Measurements from ENCODE around the gene DUSP28. TPM values are rescaled to one million over a fixed set of nuclear protein-coding genes. Genes with fewer than 3 reads are reported as not detected.

Gene DUSP28
- total and polyA plus RNA-seq, 2 of the 13 experiments (the other 11 are each of a cell fraction or from before 2014, with no cell fraction given) = 5.2 to 8.6 TPM

DNA sequence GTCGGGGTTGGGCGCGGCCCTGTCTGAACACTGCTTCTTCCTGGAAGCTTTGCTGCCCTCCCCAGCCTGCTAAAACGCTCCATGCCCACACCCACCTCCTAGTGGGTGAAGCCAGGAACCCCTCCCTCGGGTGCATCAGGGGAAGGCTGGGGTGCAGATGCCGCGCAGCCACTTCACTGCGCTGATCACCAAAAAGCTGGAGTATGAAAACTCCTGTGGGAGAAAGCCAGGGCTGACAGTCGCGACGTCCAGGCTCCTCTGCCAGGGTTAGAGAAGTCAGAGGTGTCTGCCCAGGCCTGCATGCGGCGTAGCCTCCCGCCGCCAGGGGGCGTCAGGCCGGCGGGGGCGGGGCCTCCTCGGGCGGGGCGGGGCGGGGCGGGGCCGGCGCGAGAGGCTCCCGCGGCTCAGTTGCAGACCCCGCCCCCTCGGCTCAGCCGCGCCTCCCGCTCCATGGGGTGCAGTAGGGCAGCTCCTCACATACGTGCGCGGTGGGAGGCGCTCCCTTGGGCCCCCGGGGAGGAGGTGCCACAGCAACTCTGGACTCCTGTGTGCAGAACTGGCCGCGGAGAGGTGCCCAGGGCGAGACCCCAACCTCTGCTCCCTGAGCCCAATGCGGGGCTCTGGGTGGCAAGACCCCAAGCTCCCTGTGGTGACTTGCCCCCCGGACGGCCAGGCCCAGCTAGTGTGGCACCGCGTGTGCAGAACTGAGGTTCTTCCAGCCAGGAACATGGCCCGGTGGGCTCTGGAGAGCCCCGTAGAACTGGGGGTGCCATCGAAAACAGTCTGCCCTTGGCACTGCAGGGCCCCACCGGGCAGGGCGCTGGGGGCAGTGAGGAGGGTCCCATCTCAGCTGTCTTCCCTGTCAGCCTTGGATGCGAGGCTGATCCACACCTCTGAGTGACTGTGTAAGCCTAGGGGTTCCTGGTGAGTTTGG lies 6.3 kb downstream of the DUSP28 start (continued):
- TF ChIP-seq NPAS2 (CRISPR knock-in tag; IDR thresholded peaks at IDR 0.05; ENCODE audit: borderline replicate concordance) (no peak), ETV6 (CRISPR knock-in tag; conservative IDR thresholded peaks at IDR 0.05) (0 out of 2 replicates have a peak, but pooled peaks have one; percentile 59), CCAR2 (optimal IDR thresholded peaks at IDR 0.05; ENCODE audit: low read depth, low read length) (peak; percentile 32), TAF15 (IDR thresholded peaks at IDR 0.05; ENCODE audit: low read depth, low read length, poor library complexity, severe bottlenecking) (no peak), ZSCAN25 (CRISPR knock-in tag; IDR thresholded peaks at IDR 0.05) (peak; percentile 50; the same call in 1 of the 2 replicates), ZNF160 (CRISPR knock-in tag; IDR thresholded peaks at IDR 0.05) (peak; percentile 36; the same call in 1 of the 2 replicates), BRCA1 (CRISPR knock-in tag; IDR thresholded peaks at IDR 0.05) (no peak), FOXC1 (CRISPR knock-in tag; IDR thresholded peaks at IDR 0.05; ENCODE audit: borderline replicate concordance) (peak; percentile 69; the same call in 1 of the 2 replicates), ATAD3A (CRISPR knock-in tag; IDR thresholded peaks at IDR 0.05) (peak; percentile 81; the same call in 1 of the 2 replicates), ZNF776 (CRISPR knock-in tag; IDR thresholded peaks at IDR 0.05) (no peak; the same call in 1 of the 2 replicates), KDM6A (CRISPR knock-in tag; IDR thresholded peaks at IDR 0.05; ENCODE audit: low read depth) (no peak), ZNF260 (CRISPR knock-in tag; IDR thresholded peaks at IDR 0.05; ENCODE audit: borderline replicate concordance, low read depth) (no peak), KAT7 (CRISPR knock-in tag; IDR thresholded peaks at IDR 0.05; ENCODE audit: borderline replicate concordance) (no peak), KLF11 (CRISPR knock-in tag; IDR thresholded peaks at IDR 0.05) (no peak; the same call in 1 of the 2 replicates), TEAD3 (CRISPR knock-in tag; optimal IDR thresholded peaks at IDR 0.05; ENCODE audit: borderline replicate concordance) (peak; percentile 56), SCMH1 (CRISPR knock-in tag; IDR thresholded peaks at IDR 0.05; ENCODE audit: borderline replicate concordance) (no peak)
- TF ChIP-seq, protein P1, sequence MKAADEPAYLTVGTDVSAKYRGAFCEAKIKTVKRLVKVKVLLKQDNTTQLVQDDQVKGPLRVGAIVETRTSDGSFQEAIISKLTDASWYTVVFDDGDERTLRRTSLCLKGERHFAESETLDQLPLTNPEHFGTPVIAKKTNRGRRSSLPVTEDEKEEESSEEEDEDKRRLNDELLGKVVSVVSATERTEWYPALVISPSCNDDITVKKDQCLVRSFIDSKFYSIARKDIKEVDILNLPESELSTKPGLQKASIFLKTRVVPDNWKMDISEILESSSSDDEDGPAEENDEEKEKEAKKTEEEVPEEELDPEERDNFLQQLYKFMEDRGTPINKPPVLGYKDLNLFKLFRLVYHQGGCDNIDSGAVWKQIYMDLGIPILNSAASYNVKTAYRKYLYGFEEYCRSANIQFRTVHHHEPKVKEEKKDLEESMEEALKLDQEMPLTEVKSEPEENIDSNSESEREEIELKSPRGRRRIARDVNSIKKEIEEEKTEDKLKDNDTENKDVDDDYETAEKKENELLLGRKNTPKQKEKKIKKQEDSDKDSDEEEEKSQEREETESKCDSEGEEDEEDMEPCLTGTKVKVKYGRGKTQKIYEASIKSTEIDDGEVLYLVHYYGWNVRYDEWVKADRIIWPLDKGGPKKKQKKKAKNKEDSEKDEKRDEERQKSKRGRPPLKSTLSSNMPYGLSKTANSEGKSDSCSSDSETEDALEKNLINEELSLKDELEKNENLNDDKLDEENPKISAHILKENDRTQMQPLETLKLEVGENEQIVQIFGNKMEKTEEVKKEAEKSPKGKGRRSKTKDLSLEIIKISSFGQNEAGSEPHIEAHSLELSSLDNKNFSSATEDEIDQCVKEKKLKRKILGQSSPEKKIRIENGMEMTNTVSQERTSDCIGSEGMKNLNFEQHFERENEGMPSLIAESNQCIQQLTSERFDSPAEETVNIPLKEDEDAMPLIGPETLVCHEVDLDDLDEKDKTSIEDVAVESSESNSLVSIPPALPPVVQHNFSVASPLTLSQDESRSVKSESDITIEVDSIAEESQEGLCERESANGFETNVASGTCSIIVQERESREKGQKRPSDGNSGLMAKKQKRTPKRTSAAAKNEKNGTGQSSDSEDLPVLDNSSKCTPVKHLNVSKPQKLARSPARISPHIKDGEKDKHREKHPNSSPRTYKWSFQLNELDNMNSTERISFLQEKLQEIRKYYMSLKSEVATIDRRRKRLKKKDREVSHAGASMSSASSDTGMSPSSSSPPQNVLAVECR (CRISPR knock-in tag; IDR thresholded peaks at IDR 0.05; ENCODE audit: borderline replicate concordance) = peak; percentile 76
- TF ChIP-seq, protein P2, sequence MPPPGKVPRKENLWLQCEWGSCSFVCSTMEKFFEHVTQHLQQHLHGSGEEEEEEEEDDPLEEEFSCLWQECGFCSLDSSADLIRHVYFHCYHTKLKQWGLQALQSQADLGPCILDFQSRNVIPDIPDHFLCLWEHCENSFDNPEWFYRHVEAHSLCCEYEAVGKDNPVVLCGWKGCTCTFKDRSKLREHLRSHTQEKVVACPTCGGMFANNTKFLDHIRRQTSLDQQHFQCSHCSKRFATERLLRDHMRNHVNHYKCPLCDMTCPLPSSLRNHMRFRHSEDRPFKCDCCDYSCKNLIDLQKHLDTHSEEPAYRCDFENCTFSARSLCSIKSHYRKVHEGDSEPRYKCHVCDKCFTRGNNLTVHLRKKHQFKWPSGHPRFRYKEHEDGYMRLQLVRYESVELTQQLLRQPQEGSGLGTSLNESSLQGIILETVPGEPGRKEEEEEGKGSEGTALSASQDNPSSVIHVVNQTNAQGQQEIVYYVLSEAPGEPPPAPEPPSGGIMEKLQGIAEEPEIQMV (CRISPR knock-in tag; IDR thresholded peaks at IDR 0.05; ENCODE audit: low read depth) = no peak
- TF ChIP-seq, protein P3, sequence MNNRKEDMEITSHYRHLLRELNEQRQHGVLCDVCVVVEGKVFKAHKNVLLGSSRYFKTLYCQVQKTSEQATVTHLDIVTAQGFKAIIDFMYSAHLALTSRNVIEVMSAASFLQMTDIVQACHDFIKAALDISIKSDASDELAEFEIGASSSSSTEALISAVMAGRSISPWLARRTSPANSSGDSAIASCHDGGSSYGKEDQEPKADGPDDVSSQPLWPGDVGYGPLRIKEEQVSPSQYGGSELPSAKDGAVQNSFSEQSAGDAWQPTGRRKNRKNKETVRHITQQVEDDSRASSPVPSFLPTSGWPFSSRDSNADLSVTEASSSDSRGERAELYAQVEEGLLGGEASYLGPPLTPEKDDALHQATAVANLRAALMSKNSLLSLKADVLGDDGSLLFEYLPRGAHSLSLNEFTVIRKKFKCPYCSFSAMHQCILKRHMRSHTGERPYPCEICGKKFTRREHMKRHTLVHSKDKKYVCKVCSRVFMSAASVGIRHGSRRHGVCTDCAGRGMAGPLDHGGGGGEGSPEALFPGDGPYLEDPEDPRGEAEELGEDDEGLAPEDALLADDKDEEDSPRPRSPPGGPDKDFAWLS (CRISPR knock-in tag; IDR thresholded peaks at IDR 0.05; ENCODE audit: borderline replicate concordance) = no peak
- TF ChIP-seq, protein P4, sequence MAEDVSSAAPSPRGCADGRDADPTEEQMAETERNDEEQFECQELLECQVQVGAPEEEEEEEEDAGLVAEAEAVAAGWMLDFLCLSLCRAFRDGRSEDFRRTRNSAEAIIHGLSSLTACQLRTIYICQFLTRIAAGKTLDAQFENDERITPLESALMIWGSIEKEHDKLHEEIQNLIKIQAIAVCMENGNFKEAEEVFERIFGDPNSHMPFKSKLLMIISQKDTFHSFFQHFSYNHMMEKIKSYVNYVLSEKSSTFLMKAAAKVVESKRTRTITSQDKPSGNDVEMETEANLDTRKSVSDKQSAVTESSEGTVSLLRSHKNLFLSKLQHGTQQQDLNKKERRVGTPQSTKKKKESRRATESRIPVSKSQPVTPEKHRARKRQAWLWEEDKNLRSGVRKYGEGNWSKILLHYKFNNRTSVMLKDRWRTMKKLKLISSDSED (CRISPR knock-in tag; IDR thresholded peaks at IDR 0.05) = 0 out of 2 replicates have a peak, but pooled peaks have one; percentile 62
